SK-N-SH (cell line): ENCODE data around the gene ARHGAP31. TPM values are rescaled to one million over a fixed set of nuclear protein-coding genes. Genes with fewer than 3 reads are reported as not detected.

Source experiments
- CTCF ChIA-PET: fragments of 300-600, 350-600 bp; formaldehyde crosslinking; extraction: SDS; loops from one replicate; lab custom pipeline; 2021; lab: Yijun Ruan, JAX
- POLR2A ChIA-PET: fragments of 350-600 bp; sonication (Branson Sonifier 250); formaldehyde crosslinking; extraction: SDS; loops from one replicate; lab custom pipeline; 2020; ENCODE audit warnings: antibody characterized with exemption, inconsistent platforms; lab: Yijun Ruan, JAX
- DNase-seq: peaks from one replicate; pipeline ENCODE4 v3.0.0; 2012
- H2AFZ ChIP-seq: fragments of 200-600 bp; sonication (generic); 2 replicates; pipeline ENCODE4 v1.8.1; 2016; ENCODE audit warnings: antibody characterized with exemption, mild to moderate bottlenecking, low read depth
- H3F3A ChIP-seq: fragments of 200-600 bp; sonication (generic); replicated peaks from 2 replicates; pipeline ENCODE3; 2016; ENCODE audit warnings: antibody characterized with exemption, mild to moderate bottlenecking; ENCODE audit not compliant: insufficient read depth
- H3K27ac ChIP-seq, 2 experiments: fragments of 200-500 bp in 1 of 2; fragments of 200-600 bp in 1 of 2; sonication (Bioruptor generic) in 1 of 2; sonication (generic), shearing (Covaris generic) in 1 of 2; 2 replicates each; pipeline versions ENCODE4 v1.5.1 to v1.6.1; 2014 to 2016; ENCODE audit warnings: low read depth in 2 of 2, inconsistent platforms in 1 of 2, low read length in 1 of 2, mild to moderate bottlenecking in 1 of 2, mixed read lengths in 1 of 2
- H3K27me3 ChIP-seq: fragments of 200-600 bp; sonication (generic), shearing (Covaris generic); 2 replicates; pipeline ENCODE4 v1.6.1; 2016; ENCODE audit warnings: mixed run types; ENCODE audit not compliant: insufficient read depth
- H3K36me3 ChIP-seq, 2 experiments: fragments of 200-500 bp in 1 of 2; fragments of 200-600 bp in 1 of 2; sonication (Bioruptor generic) in 1 of 2; sonication (generic) in 1 of 2; replicated peaks in 1 of 2; 2 replicates each; pipeline versions ENCODE3 to v1.5.1; 2014 to 2016; ENCODE audit warnings: low read length in 1 of 2, mild to moderate bottlenecking in 1 of 2; ENCODE audit not compliant: insufficient read depth in 2 of 2, control insufficient read depth in 1 of 2
- H3K4me1 ChIP-seq, 2 experiments: fragments of 200-500 bp in 1 of 2; fragments of 200-600 bp in 1 of 2; sonication (Bioruptor generic) in 1 of 2; sonication (generic), shearing (Covaris generic) in 1 of 2; 2 replicates each; pipeline versions ENCODE4 v1.5.1 to v1.6.1; 2014 to 2016; ENCODE audit warnings: low read depth in 1 of 2, low read length in 1 of 2, mixed run types in 1 of 2; ENCODE audit not compliant: insufficient read depth in 2 of 2, control insufficient read depth in 1 of 2
- H3K4me2 ChIP-seq: fragments of 200-600 bp; sonication (generic), shearing (Covaris generic); 2 replicates; pipeline ENCODE4 v1.6.1; 2017; ENCODE audit warnings: mixed run types
- H3K4me3 ChIP-seq, 2 experiments: fragments of 200-500 bp in 1 of 2; fragments of 200-600 bp in 1 of 2; sonication (Bioruptor generic) in 1 of 2; sonication (generic), shearing (Covaris generic) in 1 of 2; 2 replicates each; pipeline versions ENCODE4 v1.5.1 to v1.8.1; 2014 to 2016; ENCODE audit warnings: low read depth in 2 of 2, inconsistent platforms in 1 of 2, low read length in 1 of 2, mild to moderate bottlenecking in 1 of 2, mixed read lengths in 1 of 2, moderate library complexity in 1 of 2
- H3K79me2 ChIP-seq: fragments of 200-600 bp; sonication (generic); 2 replicates; pipeline ENCODE4 v1.8.1; 2017; ENCODE audit warnings: mild to moderate bottlenecking; ENCODE audit not compliant: insufficient read depth
- H3K9ac ChIP-seq: fragments of 200-600 bp; sonication (generic); 2 replicates; pipeline ENCODE4 v1.6.1; 2017; ENCODE audit warnings: mixed run types
- H3K9me2 ChIP-seq: fragments of 200-600 bp; sonication (generic); 2 replicates; pipeline ENCODE4 v1.6.1; 2017; ENCODE audit warnings: mixed run types
- H3K9me3 ChIP-seq: fragments of 200-600 bp; sonication (generic); 2 replicates; pipeline ENCODE4 v1.6.1; 2017; ENCODE audit warnings: mixed run types, mild to moderate bottlenecking, moderate library complexity
- H4K20me1 ChIP-seq: fragments of 200-600 bp; sonication (generic); 2 replicates; pipeline ENCODE4 v1.6.1; 2017; ENCODE audit warnings: mild to moderate bottlenecking, mixed run types; ENCODE audit not compliant: insufficient read depth
- CHD2 ChIP-seq: fragments of 150-350 bp; IDR thresholded peaks from 2 replicates; pipeline ENCODE4 v1.6.1; 2018; ENCODE audit warnings: low read length; ENCODE audit not compliant: partially characterized antibody
- ELF1 ChIP-seq: IDR thresholded peaks from 2 replicates; pipeline ENCODE4 v1.4.0; 2012
- EP300 ChIP-seq, 2 experiments: IDR thresholded peaks; 2 replicates each; pipeline versions ENCODE4 v1.4.0 to v1.6.1; 2012; ENCODE audit warnings: borderline replicate concordance in 1 of 2, low read depth in 1 of 2, low read length in 1 of 2
- EZH2phosphoT487 ChIP-seq: fragments of 200-600 bp; sonication (generic); IDR thresholded peaks from 2 replicates; pipeline ENCODE4 v1.6.1; 2017; ENCODE audit warnings: low read depth, mixed run types, mild to moderate bottlenecking, antibody characterized with exemption, moderate library complexity, borderline replicate concordance
- FOSL2 ChIP-seq: IDR thresholded peaks from 2 replicates; pipeline ENCODE4 v1.4.0; 2012; ENCODE audit warnings: low read depth, mild to moderate bottlenecking, moderate library complexity, borderline replicate concordance
- GATA2 ChIP-seq: sonication (generic); formaldehyde crosslinking; IDR thresholded peaks from 2 replicates; pipeline ENCODE4 v1.5.0; 2020; ENCODE audit warnings: mild to moderate bottlenecking, missing genetic modification reagents
- REST ChIP-seq: IDR thresholded peaks from 2 replicates; pipeline ENCODE4 v1.6.1; 2012; ENCODE audit warnings: mild to moderate bottlenecking, low read depth, low read length, moderate library complexity
- RXRA ChIP-seq: IDR thresholded peaks from 2 replicates; pipeline ENCODE4 v1.4.0; 2012; ENCODE audit warnings: low read depth, mild to moderate bottlenecking, borderline replicate concordance
- SIN3A ChIP-seq: IDR thresholded peaks from 2 replicates; pipeline ENCODE4 v1.6.1; 2012; ENCODE audit warnings: low read depth, mild to moderate bottlenecking, low read length, moderate library complexity, borderline replicate concordance
- SMC3 ChIP-seq: IDR thresholded peaks from 2 replicates; pipeline ENCODE4 v1.6.1; 2012; ENCODE audit warnings: low read depth, low read length, improper control_type of control experiment
- TCF12 ChIP-seq: IDR thresholded peaks from 2 replicates; pipeline ENCODE4 v1.4.0; 2012
- TEAD4 ChIP-seq: IDR thresholded peaks from 2 replicates; pipeline ENCODE4 v1.4.0; 2012; ENCODE audit warnings: mild to moderate bottlenecking, borderline replicate concordance; ENCODE audit not compliant: insufficient read depth
- WGBS: methylation state at CpG from one replicate; pipeline ENCODE4 v1.1.6; 2017; ENCODE audit warnings: low lambda C conversion rate; 5-methylcytosine and 5-hydroxymethylcytosine counted together
- polyA plus RNA-seq, 3 experiments: library from polyadenylated mRNA; depleted of rRNA; stranded (reverse); fragments of >200 nt; gene quantifications; 2 replicates each; pipeline ENCODE4 v1.2.3, GENCODE V29; 2012
- TF ChIP-seq, protein P1 (sequence below): fragments of 150-350 bp; IDR thresholded peaks from 2 replicates; pipeline ENCODE4 v1.6.1; 2017; ENCODE audit warnings: antibody characterized with exemption, low read length, low read depth, borderline replicate concordance

ARHGAP31 gene
- polyA plus RNA-seq, 1 of the 3 experiments (the other 2 are of a cell fraction): 4.4 TPM

- TF ChIP-seq RXRA (no peak), ELF1 (no peak), CHD2 (no peak), EZH2phosphoT487 (no peak), EP300 (IDR thresholded peaks at IDR 0.05; ENCODE audit: borderline replicate concordance in 1 of 2, low read depth in 1 of 2, low read length in 1 of 2) (no peak), GATA2 (CRISPR knock-in tag) (no peak)
- TF ChIP-seq, all 33 proteins: peak for 0
Observed at GRCh38 chr3:119343719-119344118, 49.5 kb downstream of the ARHGAP31 start (continued).

GRCh38 chr3:119346076-119346496, 51.9 kb downstream of the ARHGAP31 start:
- Histone ChIP-seq H3K9ac (no peak overlapping the region), H2AFZ (no peak overlapping the region), H3K27me3 (no peaks in the 10 kb centered on the region), H3F3A (no peaks in the 10 kb centered on the region), H3K9me2 (no peaks in the 10 kb centered on the region), H3K27ac (no peak overlapping the region; a peak in 1 of 4 replicates), H3K4me1 (peaks cover 0 to 18% of the 10 kb centered on the region in 2 experiments; a peak in 2 of 4 replicates), H3K4me2 (no peak overlapping the region), H3K36me3 (peaks cover 2 to 30% of the 10 kb centered on the region in 2 experiments), H3K4me3 (no peak overlapping the region), H3K79me2 (peaks cover 23% of the 10 kb centered on the region), H4K20me1 (0 out of 2 replicates have a peak, but pooled peaks cover 4% of the 10 kb centered on the region), H3K9me3 (no peaks in the 10 kb centered on the region)
- ChIA-PET POLR2A (no interaction called here), CTCF (interaction anchor here (1.2 to 2.7 kb wide), 2 partner anchors 11 to 71 kb away, joined by 5 to 10 read pairs; no protein-coding TSS in a partner anchor)
- TF ChIP-seq SMC3 (no peak), SIN3A (no peak), TEAD4 (no peak)
- TF ChIP-seq, protein P1, sequence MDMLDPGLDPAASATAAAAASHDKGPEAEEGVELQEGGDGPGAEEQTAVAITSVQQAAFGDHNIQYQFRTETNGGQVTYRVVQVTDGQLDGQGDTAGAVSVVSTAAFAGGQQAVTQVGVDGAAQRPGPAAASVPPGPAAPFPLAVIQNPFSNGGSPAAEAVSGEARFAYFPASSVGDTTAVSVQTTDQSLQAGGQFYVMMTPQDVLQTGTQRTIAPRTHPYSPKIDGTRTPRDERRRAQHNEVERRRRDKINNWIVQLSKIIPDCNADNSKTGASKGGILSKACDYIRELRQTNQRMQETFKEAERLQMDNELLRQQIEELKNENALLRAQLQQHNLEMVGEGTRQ: no peak
- no peak for DNase-seq
- WGBS: 92% methylated on average over 1 of the region's 1 CpG

GRCh38 chr3:119347036-119347435, 52.9 kb downstream of the ARHGAP31 start:
- no peak for DNase-seq
- Histone ChIP-seq H3K4me2 (no peak overlapping the region), H3F3A (peaks cover 2% of the 10 kb centered on the region), H3K27ac (no peak overlapping the region; a peak in 1 of 4 replicates), H3K27me3 (no peaks in the 10 kb centered on the region), H3K4me3 (no peak overlapping the region; a peak in 1 of 4 replicates), H2AFZ (no peak overlapping the region), H3K36me3 (peaks cover 2 to 30% of the 10 kb centered on the region in 2 experiments), H3K9me3 (no peaks in the 10 kb centered on the region), H3K9ac (no peak overlapping the region), H3K4me1 (peaks cover 3 to 22% of the 10 kb centered on the region in 2 experiments; a peak in 3 of 4 replicates), H4K20me1 (0 out of 2 replicates have a peak, but pooled peaks cover 4% of the 10 kb centered on the region), H3K9me2 (no peaks in the 10 kb centered on the region), H3K79me2 (peaks cover 23% of the 10 kb centered on the region)
- 95% methylated on average over 3 of the region's 3 CpGs for WGBS
- ChIA-PET CTCF (interaction anchor here (2.7 kb wide), 1 partner anchor 72 kb away, joined by 10 read pairs; no protein-coding TSS in a partner anchor), POLR2A (no interaction called here)
- no peak for TF ChIP-seq GATA2 (CRISPR knock-in tag)
- no peak for TF ChIP-seq TCF12
- no peak for TF ChIP-seq REST
- TF ChIP-seq FOSL2: no peak
- TF ChIP-seq, protein P1: no peak
